ENCODE results near the gene PSMD8.
"Not testable (repeated sequence)": the region's sequence is repeated elsewhere in the genome, so short reads cannot be mapped to it uniquely, and the experiment has no call there.

PSMD8 gene

GRCh38 chr19:38412961-38413360, 38.6 kb downstream of the PSMD8 start:
- no peak for DNase-seq

GRCh38 chr19:38413416-38413815, 39.0 kb downstream of the PSMD8 start:
- DNase-seq: no peak

GRCh38 chr19:38417146-38417543, 42.8 kb downstream of the PSMD8 start:
- no peak for DNase-seq

- DNase-seq: no peak
These were observed 43.5 kb downstream of the PSMD8 start for GRCh38 chr19:38417544-38418506.

- no peak for DNase-seq
These were observed 46.6 kb downstream of the PSMD8 start for GRCh38 chr19:38420935-38421334.

- DNase-seq: no peak
These were observed 47.5 kb downstream of the PSMD8 start for GRCh38 chr19:38421856-38422255.

GRCh38 chr19:38422438-38422837, 48.1 kb downstream of the PSMD8 start:
- DNase-seq: no peak

- no peak for DNase-seq
These were observed 49.9 kb downstream of the PSMD8 start for GRCh38 chr19:38424272-38424671.

GRCh38 chr19:38425222-38425809, 50.9 kb downstream of the PSMD8 start:
- DNase-seq: no peak

GRCh38 chr19:38425810-38426466, 51.6 kb downstream of the PSMD8 start, which contains the start of gene RASGRP4:
TSS of gene RASGRP4 (minus strand) at chr19:38426219. CDS start at chr19:38426091, 128 bp downstream.
- DNase-seq: no peak

GRCh38 chr19:38427035-38427677, 52.8 kb downstream of the PSMD8 start:
- not testable (repeated sequence) for DNase-seq

GRCh38 chr19:38429055-38429810, 54.9 kb downstream of the PSMD8 start:
- no peak for DNase-seq

GRCh38 chr19:38429811-38430156, 55.4 kb downstream of the PSMD8 start:
- no peak for DNase-seq

GRCh38 chr19:38430931-38431330, 56.6 kb downstream of the PSMD8 start:
- no peak for DNase-seq

- DNase-seq: no peak
These were observed 58.9 kb downstream of the PSMD8 start, which contains the start of gene RYR1 for GRCh38 chr19:38433268-38433733. TSS of gene RYR1 (plus strand) at chr19:38433691. CDS start at chr19:38433830, 139 bp downstream.

All from SIG-M5 (cell line).